ENCODE measurements around the gene RNF152. TPM values are rescaled to one million over a fixed set of nuclear protein-coding genes. Genes with fewer than 3 reads are reported as not detected.

Gene RNF152
- total RNA-seq, 4 donors from 2014 or later: 11.8 to 16.7 (median 12.8) TPM

DNA sequence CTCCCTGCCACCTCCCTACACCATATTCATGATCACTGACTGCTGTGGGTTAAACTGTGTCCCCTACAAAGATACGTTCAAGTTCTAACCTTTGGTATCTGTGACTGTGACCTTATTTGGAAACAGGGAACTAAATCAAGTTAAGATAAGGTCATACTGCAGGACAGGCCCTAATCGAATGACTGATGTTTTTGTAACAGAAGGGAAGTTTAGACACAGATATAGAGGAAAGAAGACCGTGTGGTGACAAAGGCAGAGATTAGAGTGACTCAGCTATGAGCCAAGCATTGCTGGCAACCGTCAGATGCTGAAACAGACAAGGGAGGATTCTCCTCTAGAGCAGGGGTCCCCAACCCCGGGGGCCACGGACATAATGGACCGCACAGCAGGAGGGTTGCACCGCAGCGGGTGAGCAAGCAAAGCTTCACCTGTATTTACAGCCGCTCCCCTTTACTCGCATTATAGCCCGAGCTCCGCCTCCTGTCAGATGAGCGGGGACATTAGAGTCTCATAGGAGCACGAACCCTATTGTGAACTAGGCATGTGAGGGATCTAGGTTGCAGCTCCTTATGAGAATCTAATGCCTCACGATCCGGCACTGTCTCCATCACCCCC is 28.9 kb upstream of the RNF152 start:
- Histone ChIP-seq H3K36me3 (no peaks in the 10 kb centered on the region), H3K4me1 (peaks cover 0 to 1% (median 0%) of the 10 kb centered on the region in 4 donors), H3K9me3 (no peaks in the 10 kb centered on the region), H3K27ac (no peak overlapping the region), H3K4me3 (no peak overlapping the region), H3K27me3 (no peaks in the 10 kb centered on the region)
- TF ChIP-seq EP300 (IDR thresholded peaks at IDR 0.05) (no peak), POLR2A (IDR thresholded peaks at IDR 0.05) (no peak)
- no peak for DNase-seq (ENCODE audit: low spot score in 2 of 2)
- 80 to 84% methylated on average over 17 of the region's 17 CpGs for WGBS, 2 donors

DNA sequence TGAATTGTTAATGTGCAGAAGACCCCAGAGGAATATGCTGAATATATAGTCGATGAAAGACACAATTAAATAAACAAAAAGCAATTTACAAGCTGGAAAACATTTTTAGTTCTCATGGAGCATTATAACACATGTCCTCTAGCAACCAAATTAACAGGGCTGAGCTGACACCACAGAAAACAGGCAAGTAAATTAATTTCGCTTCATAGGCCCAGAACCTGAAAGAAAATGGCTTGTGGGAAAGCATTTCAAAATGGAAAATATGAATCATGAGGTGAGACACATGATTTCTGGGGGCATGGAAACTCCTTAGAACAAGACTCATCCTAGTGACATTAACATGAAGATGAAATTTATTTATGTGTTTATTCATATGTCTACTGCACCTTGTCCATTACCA is 25.0 kb upstream of the RNF152 start:
- no peaks in the 10 kb centered on the region for H3K27me3 ChIP-seq
- no peaks in the 10 kb centered on the region for H3K9me3 ChIP-seq
- no peak overlapping the region for H3K27ac ChIP-seq
- WGBS, 2 donors: 74 to 81% methylated on average over 2 of the region's 2 CpGs
- H3K4me1 ChIP-seq: peaks cover 0 to 6% (median 0%) of the 10 kb centered on the region in 4 donors
- no peak for DNase-seq (ENCODE audit: low spot score in 2 of 2)
- TF ChIP-seq EP300 (IDR thresholded peaks at IDR 0.05): no peak
- TF ChIP-seq POLR2A (IDR thresholded peaks at IDR 0.05): no peak
- TF ChIP-seq, protein P1, sequence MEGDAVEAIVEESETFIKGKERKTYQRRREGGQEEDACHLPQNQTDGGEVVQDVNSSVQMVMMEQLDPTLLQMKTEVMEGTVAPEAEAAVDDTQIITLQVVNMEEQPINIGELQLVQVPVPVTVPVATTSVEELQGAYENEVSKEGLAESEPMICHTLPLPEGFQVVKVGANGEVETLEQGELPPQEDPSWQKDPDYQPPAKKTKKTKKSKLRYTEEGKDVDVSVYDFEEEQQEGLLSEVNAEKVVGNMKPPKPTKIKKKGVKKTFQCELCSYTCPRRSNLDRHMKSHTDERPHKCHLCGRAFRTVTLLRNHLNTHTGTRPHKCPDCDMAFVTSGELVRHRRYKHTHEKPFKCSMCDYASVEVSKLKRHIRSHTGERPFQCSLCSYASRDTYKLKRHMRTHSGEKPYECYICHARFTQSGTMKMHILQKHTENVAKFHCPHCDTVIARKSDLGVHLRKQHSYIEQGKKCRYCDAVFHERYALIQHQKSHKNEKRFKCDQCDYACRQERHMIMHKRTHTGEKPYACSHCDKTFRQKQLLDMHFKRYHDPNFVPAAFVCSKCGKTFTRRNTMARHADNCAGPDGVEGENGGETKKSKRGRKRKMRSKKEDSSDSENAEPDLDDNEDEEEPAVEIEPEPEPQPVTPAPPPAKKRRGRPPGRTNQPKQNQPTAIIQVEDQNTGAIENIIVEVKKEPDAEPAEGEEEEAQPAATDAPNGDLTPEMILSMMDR (IDR thresholded peaks at IDR 0.05): no peak
- no peak overlapping the region for H3K4me3 ChIP-seq
- H3K36me3 ChIP-seq: no peaks in the 10 kb centered on the region

DNA sequence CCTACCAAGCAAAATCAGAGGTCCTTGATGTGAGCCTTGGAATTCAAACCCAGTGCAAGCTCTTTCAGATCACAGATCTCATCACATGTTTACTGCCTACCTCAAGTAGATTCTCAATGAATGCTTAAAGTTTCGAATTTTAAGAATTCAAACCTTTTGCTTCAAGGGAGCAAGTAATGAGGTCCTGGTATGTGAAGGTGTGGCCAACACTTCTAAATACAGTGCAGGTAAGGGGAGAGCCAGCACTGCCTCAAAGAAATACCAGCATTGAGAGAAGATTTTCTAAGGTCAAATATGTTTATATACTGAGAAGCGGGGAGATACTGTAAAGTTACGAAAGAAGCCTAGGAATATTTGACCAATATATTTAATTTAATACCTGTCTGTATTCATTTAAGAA is 19.7 kb upstream of the RNF152 start:
- WGBS, 2 donors: 90 to 98% methylated on average over 3 of the region's 3 CpGs
- no peak for TF ChIP-seq POLR2A (IDR thresholded peaks at IDR 0.05)
- no peak for TF ChIP-seq EP300 (IDR thresholded peaks at IDR 0.05)
- TF ChIP-seq, protein P1 (IDR thresholded peaks at IDR 0.05): no peak

DNA sequence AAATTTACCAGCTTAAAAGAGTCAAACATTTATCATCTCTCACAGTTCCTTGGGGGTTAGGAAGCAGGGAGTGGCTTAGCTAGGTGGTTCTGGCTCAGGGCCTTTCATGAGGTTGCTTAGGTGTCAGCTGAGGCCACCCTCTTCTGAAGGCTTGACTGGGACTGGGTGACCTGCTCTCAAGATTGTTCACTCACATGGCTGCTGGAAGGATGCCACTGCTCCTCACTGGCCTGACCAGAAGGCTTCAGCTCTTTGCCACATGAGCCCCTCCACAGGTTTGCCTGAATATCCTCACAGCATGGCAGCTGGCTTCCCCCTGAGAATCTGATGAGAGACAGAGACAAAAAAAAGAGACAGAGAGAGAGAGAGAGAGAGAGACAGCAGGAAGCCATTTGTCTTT is 17.3 kb upstream of the RNF152 start:
- DNase-seq (ENCODE audit: low spot score in 2 of 2): no peak
- no peak overlapping the region for H3K4me3 ChIP-seq

More for the DNA sequence above, 19.7 kb upstream of the RNF152 start:
- no peak overlapping the region for H3K27ac ChIP-seq
- no peak overlapping the region for H3K4me3 ChIP-seq
- peaks cover 0 to 6% (median 0%) of the 10 kb centered on the region in 4 donors for H3K4me1 ChIP-seq
- no peaks in the 10 kb centered on the region for H3K36me3 ChIP-seq
- DNase-seq (ENCODE audit: low spot score in 2 of 2): no peak
- no peaks in the 10 kb centered on the region for H3K9me3 ChIP-seq
- no peaks in the 10 kb centered on the region for H3K27me3 ChIP-seq

DNA sequence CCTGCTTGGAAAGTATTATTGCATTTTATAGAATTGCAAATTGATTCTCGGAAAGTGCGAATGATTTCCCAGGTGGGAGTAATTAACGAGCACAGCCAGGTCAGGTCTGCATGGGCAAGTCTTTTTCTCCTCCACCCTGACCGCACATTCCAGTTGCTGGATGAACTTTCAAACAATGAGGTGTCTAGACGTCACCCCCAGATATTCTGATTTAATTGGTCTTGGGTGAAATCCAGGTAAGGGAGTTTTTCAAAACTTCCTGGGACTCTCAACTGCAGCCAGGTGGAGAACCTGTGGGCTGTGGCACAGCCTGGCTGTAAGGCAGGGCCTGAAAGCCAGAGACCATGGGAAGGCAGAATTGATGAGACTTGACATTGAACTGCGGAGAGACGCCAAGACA is 15.9 kb upstream of the RNF152 start:
- 64 to 67% methylated on average over 7 of the region's 7 CpGs for WGBS, 2 donors
- no peaks in the 10 kb centered on the region for H3K27me3 ChIP-seq
- DNase-seq (ENCODE audit: low spot score in 2 of 2): no peak
- H3K4me1 ChIP-seq: no peaks in the 10 kb centered on the region
- no peak overlapping the region for H3K4me3 ChIP-seq
- no peak for TF ChIP-seq POLR2A (IDR thresholded peaks at IDR 0.05)
- TF ChIP-seq, protein P1 (IDR thresholded peaks at IDR 0.05): no peak
- no peaks in the 10 kb centered on the region for H3K36me3 ChIP-seq
- no peak overlapping the region for H3K27ac ChIP-seq
- H3K9me3 ChIP-seq: no peaks in the 10 kb centered on the region

More for the DNA sequence above, 17.3 kb upstream of the RNF152 start:
- Histone ChIP-seq H3K27ac (no peak overlapping the region), H3K36me3 (no peaks in the 10 kb centered on the region), H3K9me3 (no peaks in the 10 kb centered on the region), H3K4me1 (no peaks in the 10 kb centered on the region), H3K27me3 (no peaks in the 10 kb centered on the region)
- TF ChIP-seq, protein P1 (IDR thresholded peaks at IDR 0.05): no peak
- TF ChIP-seq EP300 (IDR thresholded peaks at IDR 0.05): no peak
- TF ChIP-seq POLR2A (IDR thresholded peaks at IDR 0.05): no peak
